SK-N-MC (cell line): ENCODE measurements around the gene ANKRD42.

Experiments used
- EZH2 ChIP-seq: fragments of 200-600 bp; sonication (generic); IDR thresholded peaks from one replicate; pipeline ENCODE4 v1.6.1; 2017; ENCODE audit warnings: antibody characterized with exemption
- FOXP2 ChIP-seq: optimal IDR thresholded peaks from 2 replicates; pipeline ENCODE3; 2011; ENCODE audit warnings: mild to moderate bottlenecking, moderate library complexity; ENCODE audit not compliant: insufficient read depth; ENCODE audit errors: extremely low read length, control extremely low read depth
- POLR2AphosphoS5 ChIP-seq: IDR thresholded peaks from 2 replicates; pipeline ENCODE4 v1.6.1; 2012; ENCODE audit warnings: mild to moderate bottlenecking, low read depth, low read length, borderline replicate concordance

DNA sequence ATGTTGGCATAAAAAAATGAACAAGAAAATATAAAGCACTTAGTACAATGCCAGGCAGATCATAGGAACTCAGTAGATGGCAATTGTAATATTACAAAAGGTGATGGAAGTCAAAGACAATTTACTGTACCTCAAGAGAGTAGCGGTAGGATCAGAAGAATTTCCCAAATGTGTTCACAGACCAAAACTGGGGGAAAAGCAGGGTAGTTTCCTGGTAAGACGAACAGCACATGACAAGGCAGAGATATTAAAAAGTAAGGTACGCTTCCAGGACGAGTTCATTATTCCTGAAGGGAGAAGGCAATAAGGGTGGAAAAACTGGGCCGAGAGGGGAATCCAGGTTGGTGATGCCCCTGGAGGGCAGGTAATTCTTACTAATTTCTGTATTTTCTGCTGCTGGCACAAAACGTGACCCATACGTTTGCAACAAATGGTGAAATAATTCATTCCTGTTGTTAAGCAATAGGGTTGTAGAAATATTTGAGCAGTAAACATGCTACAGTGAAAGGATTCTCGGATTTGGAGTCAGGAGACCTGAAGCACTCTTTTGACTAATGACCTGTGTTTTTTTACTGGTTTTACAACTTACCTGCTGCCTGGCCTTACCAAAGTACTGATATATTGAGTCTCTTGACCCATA, 786 bp upstream of the ANKRD42 start:
- TF ChIP-seq EZH2, result no peak
- TF ChIP-seq POLR2AphosphoS5, result no peak
- no peak for TF ChIP-seq FOXP2
